Mesodermal cell (in vitro differentiated cells): ENCODE results near the gene MAP7D2.

ENCODE experiments used
- H3K27ac ChIP-seq: 2 replicates; pipeline ENCODE4 v1.7.0; 2013; ENCODE audit warnings: mild to moderate bottlenecking, low read depth, low read length, moderate library complexity; ENCODE audit not compliant: severe bottlenecking
- H3K36me3 ChIP-seq: 2 replicates; pipeline ENCODE4 v1.7.1; 2013; ENCODE audit warnings: mild to moderate bottlenecking, low read length, moderate library complexity; ENCODE audit not compliant: control insufficient read depth, insufficient read depth
- H3K4me1 ChIP-seq: one replicate; pipeline ENCODE4 v1.7.1; 2013; ENCODE audit warnings: mild to moderate bottlenecking, low read length; ENCODE audit not compliant: insufficient read depth, control insufficient read depth, poor library complexity, severe bottlenecking
- H3K4me3 ChIP-seq: 2 replicates; pipeline ENCODE4 v1.7.0; 2013; ENCODE audit warnings: low read length, control low read depth, mild to moderate bottlenecking; ENCODE audit not compliant: insufficient read depth, poor library complexity, severe bottlenecking; ENCODE audit errors: extremely low read depth
- H3K9me3 ChIP-seq: 2 replicates; pipeline ENCODE4 v1.7.1; 2013; ENCODE audit warnings: mild to moderate bottlenecking, low read length, moderate library complexity; ENCODE audit not compliant: control insufficient read depth
- WGBS, 2 experiments: methylation state at CpG; one replicate each; pipeline ENCODE4 v1.1.5; 2013; ENCODE audit warnings: missing lambda C conversion rate in 2 of 2; ENCODE audit not compliant: insufficient coverage in 2 of 2; 5-methylcytosine and 5-hydroxymethylcytosine counted together

Gene MAP7D2

GRCh38 chrX:20063716-20064351 lies 52.9 kb downstream of the MAP7D2 start:
- no peaks in the 10 kb centered on the region for H3K36me3 ChIP-seq

GRCh38 chrX:20063153-20063552 lies 53.6 kb downstream of the MAP7D2 start:
- 100% methylated on average over 1 of the region's 10 CpGs; no CpG with 5 or more reads in 1 of the 2 experiments for WGBS, 2 experiments
- Histone ChIP-seq H3K9me3 (no peaks in the 10 kb centered on the region), H3K4me1 (peaks cover 7% of the 10 kb centered on the region), H3K27ac (no peak overlapping the region), H3K4me3 (no peak overlapping the region), H3K36me3 (no peaks in the 10 kb centered on the region)

More at GRCh38 chrX:20063716-20064351, 52.9 kb downstream of the MAP7D2 start:
- H3K4me1 ChIP-seq: peaks cover 7% of the 10 kb centered on the region
- H3K4me3 ChIP-seq: no peak overlapping the region
- 78 to 90% methylated on average over 2 to 3 of the region's 9 CpGs for WGBS, 2 experiments
- H3K27ac ChIP-seq: no peak overlapping the region
- no peaks in the 10 kb centered on the region for H3K9me3 ChIP-seq

- no peaks in the 10 kb centered on the region for H3K36me3 ChIP-seq
- WGBS, 2 experiments: no CpG with 5 or more reads among the region's 1 CpG
- no peak overlapping the region for H3K27ac ChIP-seq
- H3K9me3 ChIP-seq: no peaks in the 10 kb centered on the region
- no peak overlapping the region for H3K4me3 ChIP-seq
- no peaks in the 10 kb centered on the region for H3K4me1 ChIP-seq
These were observed 54.9 kb downstream of the MAP7D2 start for GRCh38 chrX:20061855-20062254.

- 80 to 93% methylated on average over 1 to 2 of the region's 5 CpGs for WGBS, 2 experiments
- no peaks in the 10 kb centered on the region for H3K9me3 ChIP-seq
- no peaks in the 10 kb centered on the region for H3K4me1 ChIP-seq
- no peak overlapping the region for H3K4me3 ChIP-seq
- no peaks in the 10 kb centered on the region for H3K36me3 ChIP-seq
- H3K27ac ChIP-seq: no peak overlapping the region
These were observed 55.6 kb downstream of the MAP7D2 start for GRCh38 chrX:20060961-20061748.

- 79% methylated on average over 2 to 3 of the region's 5 CpGs for WGBS, 2 experiments
- Histone ChIP-seq H3K36me3 (no peaks in the 10 kb centered on the region), H3K4me3 (no peak overlapping the region), H3K4me1 (no peaks in the 10 kb centered on the region), H3K9me3 (no peaks in the 10 kb centered on the region), H3K27ac (no peak overlapping the region)
These were observed 57.1 kb downstream of the MAP7D2 start for GRCh38 chrX:20059467-20060128.

GRCh38 chrX:20057479-20057878 lies 59.2 kb downstream of the MAP7D2 start:
- Histone ChIP-seq H3K27ac (no peak overlapping the region), H3K4me1 (no peaks in the 10 kb centered on the region), H3K4me3 (no peak overlapping the region), H3K9me3 (no peaks in the 10 kb centered on the region), H3K36me3 (no peaks in the 10 kb centered on the region)
- 60% methylated on average over 1 of the region's 4 CpGs; no CpG with 5 or more reads in 1 of the 2 experiments for WGBS, 2 experiments

- WGBS, 2 experiments: 58 to 60% methylated on average over 1 to 2 of the region's 11 CpGs
- H3K9me3 ChIP-seq: no peaks in the 10 kb centered on the region
- H3K36me3 ChIP-seq: no peaks in the 10 kb centered on the region
- H3K4me1 ChIP-seq: no peaks in the 10 kb centered on the region
- H3K27ac ChIP-seq: no peak overlapping the region
- no peak overlapping the region for H3K4me3 ChIP-seq
These were observed 60.0 kb downstream of the MAP7D2 start for GRCh38 chrX:20056704-20057103.

- Histone ChIP-seq H3K4me3 (no peak overlapping the region), H3K9me3 (no peaks in the 10 kb centered on the region), H3K4me1 (no peaks in the 10 kb centered on the region), H3K36me3 (no peaks in the 10 kb centered on the region), H3K27ac (no peak overlapping the region)
- 100% methylated on average over 2 of the region's 8 CpGs; no CpG with 5 or more reads in 1 of the 2 experiments for WGBS, 2 experiments
These were observed 63.2 kb downstream of the MAP7D2 start for GRCh38 chrX:20053537-20053936.

- no peaks in the 10 kb centered on the region for H3K4me1 ChIP-seq
- H3K27ac ChIP-seq: no peak overlapping the region
- no peaks in the 10 kb centered on the region for H3K36me3 ChIP-seq
- no peaks in the 10 kb centered on the region for H3K9me3 ChIP-seq
- WGBS, 2 experiments: 100% methylated on average over 1 of the region's 4 CpGs; no CpG with 5 or more reads in 1 of the 2 experiments
- no peak overlapping the region for H3K4me3 ChIP-seq
These were observed 69.8 kb downstream of the MAP7D2 start for GRCh38 chrX:20046864-20047263.

- Histone ChIP-seq H3K27ac (no peak overlapping the region), H3K4me1 (no peaks in the 10 kb centered on the region), H3K36me3 (no peaks in the 10 kb centered on the region), H3K9me3 (no peaks in the 10 kb centered on the region), H3K4me3 (no peak overlapping the region)
- no CpG with 5 or more reads among the region's 1 CpG for WGBS, 2 experiments
These were observed 70.5 kb downstream of the MAP7D2 start for GRCh38 chrX:20046223-20046622.
